GM12875 (cell line): ENCODE results near the gene TM4SF4.

Source experiments
- H3K4me3 ChIP-seq: one replicate; pipeline ENCODE4 v1.5.1; 2011; ENCODE audit warnings: low read depth, low read length, control low read depth
- CTCF ChIP-seq: IDR thresholded peaks from 2 replicates; pipeline ENCODE4 v1.5.1; 2011; ENCODE audit warnings: low read depth, mild to moderate bottlenecking, control low read depth, inconsistent platforms, low read length, moderate library complexity, borderline replicate concordance; ENCODE audit not compliant: insufficient read depth

The TM4SF4 gene

DNA sequence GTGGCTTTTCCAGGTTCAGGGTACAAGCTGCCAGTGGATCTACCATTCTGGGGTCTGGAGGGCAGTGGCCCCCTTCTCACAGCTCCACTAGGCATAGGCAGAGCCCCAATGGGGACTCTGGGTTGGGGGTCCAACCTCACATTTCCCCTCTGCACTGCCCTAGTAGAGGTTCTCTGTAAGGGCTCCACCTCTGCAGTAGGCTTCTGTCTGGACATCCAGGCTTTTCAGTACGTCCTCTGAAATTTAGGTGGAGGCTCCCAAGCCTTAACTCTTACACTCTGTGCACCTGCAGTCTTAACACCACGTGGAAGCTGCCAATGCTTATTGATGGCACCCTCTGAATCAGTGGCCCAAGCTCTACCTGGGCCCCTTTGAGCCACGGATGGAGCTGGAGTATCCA lies 22.5 kb upstream of the TM4SF4 start:
- no peak for TF ChIP-seq CTCF

GRCh38 chr3:149453140-149453805 lies 21.2 kb upstream of the TM4SF4 start:
- H3K4me3 ChIP-seq, result no peak overlapping the region
- TF ChIP-seq CTCF, result no peak

More for the DNA sequence above, 22.5 kb upstream of the TM4SF4 start:
- H3K4me3 ChIP-seq, result no peak overlapping the region

DNA sequence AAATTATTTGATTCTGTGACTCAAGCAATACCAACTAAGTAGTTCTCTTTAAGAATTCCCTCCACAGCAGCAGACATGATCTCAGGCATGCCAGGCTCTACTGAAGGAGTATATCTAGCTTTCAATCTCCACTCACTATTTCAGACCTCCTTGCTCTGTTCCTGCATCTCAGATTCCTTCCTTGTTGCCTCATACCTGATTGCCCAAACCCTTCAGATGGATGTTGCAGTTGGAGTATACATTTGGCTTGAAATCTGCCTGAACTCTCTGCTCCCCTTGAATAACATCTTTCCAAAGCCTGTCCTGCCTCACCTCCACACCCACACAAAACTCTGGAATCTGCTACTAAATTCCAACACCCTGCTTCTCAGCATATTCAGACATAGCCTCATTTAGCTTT lies 19.8 kb upstream of the TM4SF4 start:
- no peak overlapping the region for H3K4me3 ChIP-seq
- no peak for TF ChIP-seq CTCF

GRCh38 chr3:149455366-149455765 lies 19.1 kb upstream of the TM4SF4 start:
- no peak for TF ChIP-seq CTCF
- no peak overlapping the region for H3K4me3 ChIP-seq

DNA sequence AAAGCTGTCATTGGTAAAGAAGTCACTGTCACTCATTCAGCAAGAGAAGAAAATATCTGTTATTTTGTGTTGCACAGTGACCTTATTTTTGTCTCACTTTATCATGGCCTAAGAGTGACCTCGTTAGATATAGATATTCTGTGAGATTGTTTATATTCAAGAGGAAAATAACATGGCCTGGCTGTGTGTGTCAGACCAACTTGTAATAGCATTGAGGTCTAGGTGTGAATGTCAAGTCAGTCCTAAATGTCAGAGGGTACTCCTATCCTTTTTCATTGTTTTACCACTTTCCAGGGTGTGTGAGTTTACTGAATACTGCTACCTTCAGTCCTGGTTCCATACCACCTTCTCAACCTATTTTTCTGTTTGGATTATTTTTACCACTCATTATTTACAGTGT lies 18.5 kb upstream of the TM4SF4 start:
- no peak overlapping the region for H3K4me3 ChIP-seq

GRCh38 chr3:149459491-149460059 lies 14.9 kb upstream of the TM4SF4 start:
- H3K4me3 ChIP-seq, result no peak overlapping the region
- no peak for TF ChIP-seq CTCF

More for the DNA sequence above, 18.5 kb upstream of the TM4SF4 start:
- no peak for TF ChIP-seq CTCF

GRCh38 chr3:149460117-149460516 lies 14.4 kb upstream of the TM4SF4 start:
- TF ChIP-seq CTCF, result no peak
- no peak overlapping the region for H3K4me3 ChIP-seq
